ENCODE results near the gene KLHL35.
A peak's percentile ranks its signal among the peaks of the same experiment; 100 is the strongest.
"Not testable (repeated sequence)": the region's sequence is repeated elsewhere in the genome, so short reads cannot be mapped to it uniquely, and the experiment has no call there.

KLHL35 gene

DNA sequence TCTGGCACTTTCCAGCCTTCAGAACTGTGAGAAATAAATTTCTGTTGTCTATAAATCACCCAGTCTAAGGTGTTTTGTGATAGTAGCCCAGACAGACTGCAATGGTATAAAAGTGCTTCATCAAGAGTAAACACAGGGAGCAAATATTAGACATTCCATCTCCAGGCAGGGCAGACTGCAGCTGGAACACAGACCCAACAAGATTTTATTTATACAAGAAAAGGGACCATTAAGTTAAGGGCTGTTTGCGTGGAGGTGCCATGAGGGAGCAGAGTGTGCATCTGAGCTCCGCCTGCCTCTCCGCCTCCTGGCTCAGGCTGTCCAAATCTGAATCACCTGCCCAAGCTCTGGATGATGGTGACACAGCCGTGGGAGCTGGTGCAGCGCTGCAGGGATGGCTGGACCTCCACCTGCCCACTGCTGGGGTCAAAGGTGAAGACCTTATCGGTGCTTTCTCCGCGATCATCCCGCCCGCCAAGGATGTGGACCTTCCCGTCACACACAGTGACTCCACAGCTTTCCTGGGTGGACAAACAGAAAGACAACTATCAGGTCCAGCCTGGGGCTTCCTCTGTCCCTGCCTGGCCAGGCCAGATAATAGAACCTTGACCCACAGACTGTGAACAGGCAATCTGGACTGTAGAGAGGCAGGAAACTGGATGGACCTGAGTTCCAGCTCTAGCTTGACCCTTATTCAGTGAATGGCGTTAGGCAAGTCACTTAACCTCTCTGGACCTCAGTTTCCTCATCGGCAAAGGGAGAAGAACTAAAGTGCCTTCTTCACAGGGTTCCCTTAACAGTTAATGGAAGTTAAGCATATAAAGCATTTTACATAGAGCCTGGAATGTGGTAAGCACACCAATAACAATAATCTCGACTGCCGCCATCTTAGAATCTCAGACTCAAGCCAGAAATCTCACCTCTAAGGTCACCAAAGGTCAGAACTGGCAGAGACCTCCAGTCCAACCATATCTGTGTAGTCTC, 10.5 kb downstream of the KLHL35 start:
- DNase-seq, result no peak

DNA sequence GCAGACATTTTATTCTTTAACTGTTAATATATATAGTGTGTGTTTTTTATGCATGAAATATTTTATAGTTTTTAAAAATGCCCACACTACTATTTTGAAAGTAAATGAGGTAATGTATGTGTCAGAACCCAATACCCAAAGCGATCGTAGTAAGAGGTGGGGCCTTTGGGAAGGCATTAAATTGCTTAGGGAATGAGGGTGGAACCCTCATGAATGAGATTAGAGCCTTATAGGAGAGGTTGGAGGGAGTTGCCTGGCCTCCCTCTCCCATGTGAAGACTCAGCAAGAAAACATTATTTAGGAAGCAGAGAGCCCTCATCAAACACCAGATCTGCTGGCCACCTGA, 11.1 kb downstream of the KLHL35 start:
- no peak for DNase-seq

DNA sequence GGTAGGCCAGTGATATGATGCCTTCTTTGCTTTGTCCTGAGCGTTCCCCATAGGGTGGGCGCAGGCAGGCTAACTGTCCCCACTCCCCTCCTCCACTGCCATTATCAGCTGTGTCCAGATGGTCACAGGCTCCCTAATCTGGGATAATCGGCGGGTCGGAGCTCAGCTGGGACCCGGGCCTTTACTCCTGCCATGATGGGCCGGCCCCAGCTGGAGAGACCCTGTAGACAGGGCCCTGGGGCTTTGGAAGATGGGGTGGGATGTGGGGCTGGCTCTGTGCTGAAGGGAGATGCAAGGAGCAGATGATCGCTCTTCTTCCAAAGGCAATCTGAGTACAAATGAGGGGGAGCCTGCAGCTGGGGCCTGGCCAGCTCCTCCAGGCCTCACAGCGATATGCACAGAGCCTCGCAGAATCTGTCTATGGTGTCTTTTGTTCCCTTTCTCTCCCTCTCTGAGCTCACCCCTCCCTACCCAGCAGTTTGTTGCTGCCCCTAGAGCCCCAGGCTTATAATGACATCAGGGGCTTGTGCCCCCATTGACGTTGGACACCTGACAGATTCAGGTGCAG, 11.9 kb downstream of the KLHL35 start:
- no peak for DNase-seq

DNA sequence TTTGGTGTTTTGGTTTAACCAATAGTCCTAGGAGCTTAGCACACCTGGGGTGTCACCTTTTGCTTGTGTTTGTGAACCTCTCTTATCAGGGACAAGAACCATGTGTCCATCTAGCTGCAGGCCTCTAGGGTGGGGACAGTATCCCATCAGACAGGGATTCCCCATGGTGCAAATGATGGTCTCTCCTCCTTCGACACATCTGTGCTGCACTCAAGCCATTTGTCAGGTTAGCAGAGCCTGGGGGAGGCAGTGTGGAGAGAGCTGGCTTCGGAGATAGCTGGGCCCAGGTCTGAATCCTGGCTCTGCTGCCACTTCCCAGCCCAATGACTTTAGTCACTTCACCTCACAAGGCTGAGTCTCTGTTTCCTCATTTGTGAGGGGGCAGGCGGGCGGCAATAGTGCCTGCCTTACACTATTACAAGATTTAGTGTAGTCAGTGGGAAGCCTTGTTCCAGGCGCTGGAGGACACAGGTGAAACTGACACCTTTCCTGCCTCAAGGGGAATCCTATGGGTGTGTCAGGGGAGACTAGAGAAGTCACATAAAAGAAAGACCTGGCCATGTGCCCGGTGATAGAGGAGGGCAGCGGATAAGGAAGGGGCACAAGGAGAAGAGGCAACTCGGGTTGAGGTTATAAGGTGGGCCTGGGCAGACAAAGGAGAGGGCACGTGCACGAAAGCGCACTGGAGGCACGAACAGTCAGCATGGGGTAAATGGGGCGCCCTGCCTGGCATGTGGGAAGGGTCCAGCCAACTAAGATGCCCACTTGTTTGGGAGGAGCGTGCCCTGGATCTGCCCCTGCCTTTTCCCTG, 12.6 kb downstream of the KLHL35 start:
- no peak for DNase-seq

- no peak for DNase-seq
Measured at GRCh38 chr11:75413864-75414263, 19.1 kb downstream of the KLHL35 start.

DNA sequence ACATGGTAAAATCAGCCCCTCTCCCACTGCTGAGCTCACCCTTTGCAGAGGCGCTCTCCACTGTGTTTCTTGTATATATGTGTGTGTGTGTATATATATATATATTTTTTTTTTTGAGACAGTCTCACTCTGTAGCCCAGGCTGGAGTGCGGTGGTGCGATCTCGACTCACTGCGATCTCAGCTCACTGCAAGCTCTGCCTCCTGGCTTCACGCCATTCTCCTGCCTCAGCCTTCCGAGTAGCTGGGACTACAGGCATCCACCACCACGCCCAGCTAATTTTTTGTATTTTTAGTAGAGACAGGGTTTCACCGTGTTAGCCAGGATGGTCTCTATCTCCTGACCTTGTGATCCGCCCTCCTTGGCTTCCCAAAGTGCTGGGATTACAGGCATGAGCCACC, 19.9 kb downstream of the KLHL35 start:
- not testable (repeated sequence) for DNase-seq

DNA sequence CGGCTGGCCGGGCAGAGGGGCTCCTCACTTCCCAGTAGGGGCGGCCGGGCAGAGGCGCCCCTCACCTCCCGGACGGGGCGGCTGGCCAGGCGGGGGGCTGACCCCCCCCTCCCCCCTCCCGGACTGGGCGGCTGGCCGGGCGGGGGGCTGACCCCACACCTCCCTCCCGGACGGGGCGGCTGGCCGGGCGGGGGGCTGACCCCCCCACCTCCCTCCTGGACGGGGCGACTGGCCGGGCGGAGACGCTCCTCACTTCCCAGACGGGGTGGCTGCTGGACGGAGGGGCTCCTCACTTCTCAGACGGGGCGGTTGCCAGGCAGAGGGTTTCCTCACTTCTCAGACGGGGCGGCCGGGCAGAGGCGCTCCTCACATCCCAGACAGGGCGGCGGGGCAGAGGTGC, 23.0 kb downstream of the KLHL35 start:
- not testable (repeated sequence) for DNase-seq

DNA sequence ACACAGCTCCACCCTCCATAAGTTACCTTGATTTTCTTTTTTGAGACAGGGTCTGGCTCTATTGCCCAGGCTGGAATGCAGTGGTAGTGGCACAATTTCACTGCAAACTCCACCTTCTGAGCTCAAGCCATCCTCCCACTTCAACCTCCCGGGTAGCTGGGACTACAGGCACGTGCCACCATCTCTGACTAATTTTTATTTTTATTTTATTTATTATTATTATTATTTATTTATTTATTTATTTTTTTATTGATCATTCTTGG, 24.1 kb downstream of the KLHL35 start:
- DNase-seq, result no peak

GRCh38 chr11:75406338-75406777, 26.6 kb downstream of the KLHL35 start:
- no peak for DNase-seq

GRCh38 chr11:75403983-75404658, 28.9 kb downstream of the KLHL35 start:
- DNase-seq, result no peak

- DNase-seq, result no peak
Measured at GRCh38 chr11:75403037-75403436, 30.0 kb downstream of the KLHL35 start.

DNA sequence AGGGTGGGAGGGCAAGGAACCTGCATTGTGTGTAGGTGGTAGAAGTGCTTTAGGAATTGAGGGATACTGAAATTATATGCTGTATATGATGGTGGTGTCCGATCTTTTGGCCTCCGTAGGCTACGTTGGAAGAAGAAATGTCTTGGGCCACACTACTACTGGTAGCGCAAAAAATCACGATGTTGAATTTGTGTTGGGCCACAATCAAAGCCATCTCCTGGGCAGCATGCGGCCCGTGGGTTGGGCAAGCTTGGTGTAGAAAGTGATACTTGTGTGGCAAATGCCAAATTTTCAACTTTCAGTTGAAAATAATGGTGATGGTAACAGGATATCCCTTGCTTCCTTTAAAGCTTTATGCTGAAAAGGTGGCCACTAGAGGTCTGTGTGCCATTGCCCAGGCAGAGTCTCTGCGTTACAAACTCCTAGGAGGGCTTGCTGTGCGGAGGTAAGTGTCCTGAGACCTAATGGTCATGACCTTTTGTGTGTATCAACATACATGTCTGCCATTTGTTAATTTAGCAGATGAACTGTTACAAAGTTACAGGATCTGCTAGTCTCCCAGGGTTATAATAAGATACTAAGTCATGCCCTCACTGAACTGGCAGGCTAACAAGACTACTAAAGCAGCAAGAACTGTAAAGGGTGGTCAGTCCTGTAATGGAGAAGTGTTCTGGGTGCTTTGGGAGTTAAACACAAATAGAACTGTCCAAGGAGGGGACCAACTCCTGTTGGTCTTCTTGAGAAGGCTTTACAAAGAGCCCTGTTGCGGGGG, 30.8 kb downstream of the KLHL35 start:
- no peak for DNase-seq

- DNase-seq, result peak in 1 of 2 experiments; percentile 28
Measured at GRCh38 chr11:75400146-75400865, 32.7 kb downstream of the KLHL35 start.

DNA sequence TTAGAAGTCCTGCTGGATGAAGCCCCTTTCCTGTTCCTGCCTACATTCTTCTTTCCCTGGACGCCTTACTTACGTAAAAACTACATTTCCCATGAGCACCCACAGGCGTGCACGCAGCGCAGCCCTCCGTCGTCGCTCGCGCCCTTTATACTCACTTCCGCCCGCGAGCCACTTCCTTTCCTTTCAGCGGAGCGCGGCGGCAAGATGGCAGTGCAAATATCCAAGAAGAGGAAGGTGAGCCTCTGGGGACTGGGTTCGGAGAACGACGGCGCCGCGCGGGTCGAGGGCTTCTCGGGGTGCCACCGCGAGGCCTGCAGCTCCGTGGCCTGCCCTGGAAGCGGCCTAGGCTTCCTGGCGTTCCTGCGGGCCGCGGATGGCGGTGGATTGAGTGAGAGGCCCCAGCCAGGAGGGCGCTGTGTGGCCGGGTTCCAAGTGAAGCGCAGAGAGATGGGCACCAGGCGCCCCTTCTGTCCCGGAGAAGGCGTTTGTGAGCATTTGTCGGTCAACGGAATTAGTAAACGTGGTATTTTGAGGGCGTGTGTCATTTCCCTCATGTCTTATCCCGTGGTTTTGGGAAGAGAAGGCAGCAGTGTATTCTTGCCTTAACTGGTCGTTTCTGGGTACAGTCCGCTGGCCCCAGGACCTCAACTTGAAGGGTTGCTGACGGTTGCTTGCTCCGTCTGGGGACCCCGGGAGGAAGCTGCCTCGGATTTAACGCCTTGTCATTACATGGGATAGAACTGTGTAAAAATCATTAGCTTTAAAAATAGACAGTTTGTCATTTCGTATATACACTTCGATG, 33.5 kb downstream of the KLHL35 start, which contains the start of gene RPS3:
TSS of gene RPS3 (plus strand) at position 175 of the 802 bp plus-strand sequence. CDS start at position 205, 30 bp downstream.
- DNase-seq, result peak; percentile 93 to 95

- no peak for DNase-seq
Measured at GRCh38 chr11:75398906-75399305, 34.1 kb downstream of the KLHL35 start.

DNA sequence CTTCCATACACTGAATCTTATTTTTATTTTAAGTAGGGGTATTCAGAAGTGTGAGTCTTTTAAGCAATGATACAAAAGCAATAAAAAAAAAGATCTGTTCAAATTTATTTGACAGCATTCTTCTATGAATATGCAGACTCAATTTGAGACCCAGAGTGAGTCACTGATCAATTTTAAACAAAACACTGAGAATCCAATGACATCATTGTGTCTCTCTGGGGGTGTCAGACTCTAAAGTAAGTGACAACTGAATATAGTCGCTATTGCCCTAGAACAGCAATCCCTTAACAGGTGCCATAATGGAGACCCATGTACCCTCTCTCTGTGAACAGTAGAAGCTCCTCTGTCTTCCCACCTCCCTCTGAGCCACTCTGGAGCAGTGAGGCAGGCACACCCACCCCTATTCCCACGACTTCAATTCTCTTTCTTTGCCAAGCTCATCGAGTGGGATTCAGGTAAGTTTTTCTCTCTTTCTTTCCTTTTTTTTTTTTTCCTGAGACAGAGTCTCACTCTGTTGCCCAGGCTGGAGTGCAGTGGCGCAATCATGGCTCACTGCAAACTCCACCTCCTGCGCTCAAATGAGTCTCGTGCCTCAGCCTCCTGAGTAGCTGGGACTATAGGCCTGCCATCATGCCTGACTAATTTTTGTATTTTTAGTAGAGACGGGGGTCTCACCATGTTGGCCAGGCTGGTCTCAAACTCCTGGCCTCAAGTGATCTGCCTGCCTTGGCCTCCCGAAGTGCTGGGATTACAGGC, 38.7 kb downstream of the KLHL35 start:
- no peak for DNase-seq

DNA sequence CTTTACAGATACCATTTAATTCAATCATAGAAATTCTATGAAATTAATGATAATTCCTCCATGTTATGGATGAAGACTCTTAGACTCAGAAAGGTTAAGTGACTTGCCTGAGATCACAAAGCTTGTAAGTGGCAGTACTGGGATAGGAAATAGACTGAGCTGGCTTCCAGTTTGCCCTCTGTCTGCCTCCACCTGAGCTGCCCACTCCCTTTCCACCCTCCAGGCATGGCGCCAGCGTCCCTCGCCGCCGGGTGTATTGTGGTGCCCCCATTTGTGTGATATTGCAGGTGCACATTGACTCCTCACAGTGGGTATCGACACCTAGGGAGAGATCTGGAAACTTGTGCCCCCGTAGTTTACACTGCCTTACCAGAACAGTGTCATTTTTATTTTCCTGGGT, 43.1 kb downstream of the KLHL35 start:
- DNase-seq, result no peak

GRCh38 chr11:75389276-75389605, 43.8 kb downstream of the KLHL35 start:
- DNase-seq, result no peak

- DNase-seq, result peak; percentile 89 to 92
Measured at GRCh38 chr11:75388386-75389275, 44.4 kb downstream of the KLHL35 start.

All from Kasumi-1 (cell line).